ENCODE results near the gene CCND3. TPM values are rescaled to one million over a fixed set of nuclear protein-coding genes. Genes with fewer than 3 reads are reported as not detected.
A peak's percentile ranks its signal among the peaks of the same experiment; 100 is the strongest.

CCND3 gene
- polyA plus RNA-seq, 1 experiment = 25.8 TPM

DNA sequence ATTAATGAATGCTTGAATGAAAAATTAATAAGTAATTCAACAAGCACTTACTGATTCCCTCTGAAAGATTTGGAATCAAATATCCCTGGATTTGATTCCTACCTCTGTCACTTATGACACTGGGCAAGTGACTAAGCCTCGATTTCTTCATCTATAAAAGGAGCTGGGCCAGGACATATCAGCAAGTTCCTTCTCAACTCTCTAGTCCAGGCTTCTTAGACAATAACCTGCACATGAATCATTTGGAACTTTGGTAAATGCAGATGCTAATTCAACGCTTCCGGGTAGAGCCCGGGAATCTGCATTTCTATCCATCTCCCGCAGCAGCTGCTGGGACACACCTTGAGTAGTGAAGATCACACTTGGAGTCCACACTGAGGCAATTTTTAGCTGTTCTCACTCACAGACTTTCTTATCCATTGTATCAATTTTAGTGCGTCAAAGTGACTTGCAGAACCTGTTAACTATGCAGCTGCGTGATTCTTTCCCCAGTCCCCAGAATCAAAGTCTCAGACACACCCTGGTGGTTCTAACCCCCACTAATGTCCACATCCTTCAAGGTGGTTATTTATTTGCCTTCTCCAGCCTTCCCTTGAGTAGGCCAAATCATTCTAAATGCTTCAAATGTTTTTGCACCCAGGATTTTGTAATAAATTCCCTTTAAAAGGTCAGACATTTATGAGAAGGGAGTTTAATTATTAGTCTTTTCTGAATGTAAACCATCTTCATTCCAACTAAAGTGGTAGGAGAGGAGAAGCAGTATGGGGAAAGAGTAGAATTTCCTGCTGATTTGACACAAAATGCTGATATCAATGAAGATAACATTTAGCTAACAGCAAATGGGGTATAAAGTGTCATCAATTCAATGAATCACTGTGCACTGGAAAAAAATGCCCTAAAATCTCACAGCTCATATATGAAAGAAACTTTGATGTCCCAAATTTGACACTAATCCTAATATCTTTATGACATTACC lies 26.0 kb upstream of the CCND3 start:
- peak overlapping the region; percentile 54 for H3K27ac ChIP-seq (ENCODE audit: low read depth, low read length)
- no peak for DNase-seq (ENCODE audit: low read depth, low spot score)
- POLR2A ChIA-PET = interaction anchor here (1.6 kb wide), 1 partner anchor 26 kb away, joined by 5 read pairs; the partner anchor contains the start of gene CCND3
- TF ChIP-seq, protein P1, sequence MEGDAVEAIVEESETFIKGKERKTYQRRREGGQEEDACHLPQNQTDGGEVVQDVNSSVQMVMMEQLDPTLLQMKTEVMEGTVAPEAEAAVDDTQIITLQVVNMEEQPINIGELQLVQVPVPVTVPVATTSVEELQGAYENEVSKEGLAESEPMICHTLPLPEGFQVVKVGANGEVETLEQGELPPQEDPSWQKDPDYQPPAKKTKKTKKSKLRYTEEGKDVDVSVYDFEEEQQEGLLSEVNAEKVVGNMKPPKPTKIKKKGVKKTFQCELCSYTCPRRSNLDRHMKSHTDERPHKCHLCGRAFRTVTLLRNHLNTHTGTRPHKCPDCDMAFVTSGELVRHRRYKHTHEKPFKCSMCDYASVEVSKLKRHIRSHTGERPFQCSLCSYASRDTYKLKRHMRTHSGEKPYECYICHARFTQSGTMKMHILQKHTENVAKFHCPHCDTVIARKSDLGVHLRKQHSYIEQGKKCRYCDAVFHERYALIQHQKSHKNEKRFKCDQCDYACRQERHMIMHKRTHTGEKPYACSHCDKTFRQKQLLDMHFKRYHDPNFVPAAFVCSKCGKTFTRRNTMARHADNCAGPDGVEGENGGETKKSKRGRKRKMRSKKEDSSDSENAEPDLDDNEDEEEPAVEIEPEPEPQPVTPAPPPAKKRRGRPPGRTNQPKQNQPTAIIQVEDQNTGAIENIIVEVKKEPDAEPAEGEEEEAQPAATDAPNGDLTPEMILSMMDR (IDR thresholded peaks at IDR 0.05; ENCODE audit: low read depth, low read length) = no peak
- CTCF ChIA-PET = interaction anchor here (1.8 to 2.2 kb wide), 3 partner anchors 32 to 181 kb away, joined by 6 to 14 read pairs (median 9); partner anchors contain the start of genes BYSL, MED20 and TOMM6
- H3K4me3 ChIP-seq (ENCODE audit: low read depth, low read length) = no peak overlapping the region
- H3K27me3 ChIP-seq (ENCODE audit: control insufficient read depth, insufficient read depth, low read length) = no peaks in the 10 kb centered on the region
- no peaks in the 10 kb centered on the region; the same call in 1 of the 2 replicates for H3K9me3 ChIP-seq (ENCODE audit: control insufficient read depth, insufficient read depth, low read length)

DNA sequence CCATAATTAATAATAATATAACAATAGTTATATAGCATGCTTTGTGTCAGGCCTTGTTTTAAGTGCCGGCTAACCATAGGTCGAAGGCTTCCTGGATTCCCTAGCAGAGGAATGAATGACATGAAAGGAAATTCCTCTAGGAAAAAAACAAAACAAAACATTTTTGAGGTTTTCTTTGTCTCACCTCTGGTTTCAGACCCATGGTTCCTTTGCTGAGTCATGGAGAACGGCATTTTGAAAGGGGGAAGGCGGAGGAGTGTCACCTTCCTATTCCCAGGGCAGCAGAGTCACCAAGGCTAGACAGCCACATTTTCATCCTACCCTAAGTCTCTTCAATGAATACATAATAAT lies 25.3 kb upstream of the CCND3 start:
- H3K9me3 ChIP-seq (ENCODE audit: control insufficient read depth, insufficient read depth, low read length) = no peaks in the 10 kb centered on the region; the same call in 1 of the 2 replicates
- TF ChIP-seq, protein P1 (IDR thresholded peaks at IDR 0.05; ENCODE audit: low read depth, low read length) = no peak
- H3K27ac ChIP-seq (ENCODE audit: low read depth, low read length) = no peak overlapping the region
- CTCF ChIA-PET = interaction anchor here (1.4 to 1.9 kb wide), 2 partner anchors 31 to 46 kb away, joined by 6 to 8 read pairs; partner anchors contain the start of genes BYSL and MED20
- peak; percentile 34 for DNase-seq (ENCODE audit: low read depth, low spot score)
- POLR2A ChIA-PET = no interaction called here
- H3K27me3 ChIP-seq (ENCODE audit: control insufficient read depth, insufficient read depth, low read length) = no peaks in the 10 kb centered on the region
- no peak overlapping the region for H3K4me3 ChIP-seq (ENCODE audit: low read depth, low read length)

DNA sequence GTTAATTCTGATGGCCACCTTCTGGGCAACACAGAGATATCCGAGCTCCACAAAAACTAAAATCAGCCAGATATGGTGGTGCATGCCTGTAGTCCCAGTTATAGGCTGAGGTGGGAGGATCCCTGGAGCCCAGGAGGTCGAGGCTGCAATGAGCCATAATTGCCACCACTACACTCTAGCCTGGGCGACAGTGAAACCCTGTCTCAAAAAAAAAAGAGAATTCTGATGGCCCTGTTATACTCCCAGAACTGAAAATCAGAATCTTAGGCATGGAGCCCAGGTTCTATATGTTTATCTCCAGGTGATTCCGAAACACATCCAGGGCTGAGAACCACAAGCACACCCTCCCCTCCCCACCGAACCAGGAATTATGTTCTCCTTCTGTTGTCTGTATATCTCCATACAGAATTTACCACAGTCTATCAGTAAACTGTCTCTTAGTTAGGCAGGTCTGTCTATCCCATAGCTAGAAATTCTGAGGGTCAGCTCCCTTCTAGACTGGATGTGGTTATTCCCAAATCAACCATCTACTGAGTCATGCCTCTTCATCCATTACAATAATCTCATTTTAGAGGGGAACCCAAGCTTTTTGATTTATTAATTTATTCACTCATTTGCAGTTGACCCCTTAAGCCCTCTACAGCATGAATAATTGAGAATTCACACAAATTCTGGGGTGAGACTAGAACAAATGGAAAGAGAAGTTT lies 24.8 kb upstream of the CCND3 start:
- ChIA-PET CTCF (interaction anchor here (1.4 kb wide), 2 partner anchors 45 to 79 kb away, joined by 4 to 8 read pairs; partner anchors contain the start of genes BYSL and MED20), POLR2A (no interaction called here)
- H3K4me3 ChIP-seq (ENCODE audit: low read depth, low read length) = no peak overlapping the region
- no peak for DNase-seq (ENCODE audit: low read depth, low spot score)
- H3K27ac ChIP-seq (ENCODE audit: low read depth, low read length) = no peak overlapping the region
- no peaks in the 10 kb centered on the region for H3K9me3 ChIP-seq (ENCODE audit: control insufficient read depth, insufficient read depth, low read length)
- TF ChIP-seq, protein P1 (IDR thresholded peaks at IDR 0.05; ENCODE audit: low read depth, low read length) = no peak
- H3K27me3 ChIP-seq (ENCODE audit: control insufficient read depth, insufficient read depth, low read length) = no peaks in the 10 kb centered on the region

DNA sequence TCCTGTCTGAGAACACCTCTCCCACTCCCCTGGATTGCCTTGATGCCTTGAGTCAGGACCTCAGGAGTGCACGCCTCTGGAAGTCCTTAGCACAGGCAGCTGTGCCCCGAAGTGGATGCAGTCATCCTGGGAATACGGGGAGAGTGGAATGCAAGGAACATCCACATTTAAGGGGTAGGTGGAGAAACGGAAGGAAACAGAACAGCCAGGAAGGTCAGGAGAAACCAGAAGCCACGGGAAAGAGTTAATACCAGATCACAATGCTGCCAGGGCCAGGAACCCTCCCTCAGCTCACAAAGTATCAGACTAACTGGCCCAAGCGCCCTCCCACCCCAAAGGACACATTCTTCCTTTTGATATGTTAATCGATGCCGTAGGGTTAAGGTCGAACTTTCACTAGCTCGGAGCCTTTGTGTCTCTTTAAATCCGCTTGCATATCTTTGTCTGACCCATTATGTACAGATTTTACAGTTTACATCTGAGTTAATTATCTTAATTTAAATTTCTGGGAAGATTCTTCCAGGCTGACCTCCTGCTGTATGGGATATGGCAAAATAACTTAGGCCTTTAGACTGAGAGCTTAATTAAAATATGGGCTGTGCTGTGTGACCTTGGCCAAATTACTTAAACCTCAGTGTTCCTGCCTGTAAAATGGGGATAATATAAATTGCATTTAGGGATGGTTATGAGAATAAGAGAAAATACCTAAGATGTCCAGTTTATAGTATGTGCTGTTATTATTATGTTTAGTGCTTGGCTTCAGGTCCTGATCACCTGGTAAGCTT lies 24.0 kb upstream of the CCND3 start:
- CTCF ChIA-PET = interaction anchor here (0.7 to 1.4 kb wide), 4 partner anchors 10 to 86 kb away, joined by 3 to 8 read pairs (median 5); partner anchors contain the start of genes BYSL and MED20
- no peak for DNase-seq (ENCODE audit: low read depth, low spot score)
- H3K4me3 ChIP-seq (ENCODE audit: low read depth, low read length) = no peak overlapping the region
- H3K27ac ChIP-seq (ENCODE audit: low read depth, low read length) = no peak overlapping the region
- no peaks in the 10 kb centered on the region for H3K9me3 ChIP-seq (ENCODE audit: control insufficient read depth, insufficient read depth, low read length)
- POLR2A ChIA-PET = no interaction called here
- no peaks in the 10 kb centered on the region for H3K27me3 ChIP-seq (ENCODE audit: control insufficient read depth, insufficient read depth, low read length)
- TF ChIP-seq, protein P1 (IDR thresholded peaks at IDR 0.05; ENCODE audit: low read depth, low read length) = no peak
